ENCODE measurements around the gene CHST8. TPM values are rescaled to one million over a fixed set of nuclear protein-coding genes. Genes with fewer than 3 reads are reported as not detected.

The CHST8 gene
- total RNA-seq, 1 donor from 2014 or later = 0.35 TPM

DNA sequence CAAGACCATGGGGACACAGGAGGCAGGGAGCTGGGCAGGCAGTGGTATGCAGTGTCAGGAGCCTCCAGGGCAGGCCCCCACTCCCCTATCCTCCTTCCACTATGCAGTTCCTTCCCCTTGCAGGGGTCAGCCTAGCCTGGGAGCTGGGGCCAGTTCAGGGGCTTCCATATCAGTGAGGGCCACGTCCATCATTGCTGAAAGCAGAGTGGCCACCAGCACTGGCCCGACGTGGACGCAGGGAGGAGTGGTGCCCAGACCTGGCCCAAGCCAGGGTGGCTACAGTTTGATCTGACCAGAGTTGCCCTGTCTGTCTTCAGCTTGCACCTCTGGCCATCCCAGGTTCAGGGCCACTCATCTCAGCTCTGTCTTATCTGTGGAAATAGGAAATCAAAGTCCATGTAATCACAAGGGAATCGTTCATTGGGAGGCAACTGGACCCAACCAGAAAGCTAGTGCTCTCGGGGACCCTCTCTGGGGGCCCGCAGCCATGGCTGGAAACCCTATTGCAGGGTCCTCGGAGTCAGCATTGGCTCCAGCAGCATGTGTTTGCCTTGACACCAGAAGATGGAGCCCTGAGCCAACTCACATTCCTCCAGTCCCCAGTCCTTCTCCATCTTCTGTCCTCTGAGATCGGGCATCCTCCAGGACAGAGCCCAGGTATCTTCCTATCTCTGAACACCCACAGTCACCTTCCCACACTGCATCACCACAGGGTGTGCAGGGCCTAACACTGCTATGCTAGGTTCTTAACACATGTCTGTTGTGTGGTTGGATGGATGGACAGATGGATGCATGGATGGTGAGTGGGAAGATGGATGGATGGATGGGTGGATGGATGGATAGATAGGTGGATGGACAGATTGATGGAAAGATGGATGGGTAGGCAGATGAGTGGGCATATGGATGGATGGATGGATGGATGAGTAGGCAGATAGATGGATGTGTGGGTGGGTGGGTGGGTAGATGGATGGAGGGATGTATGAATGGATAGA is 99.2 kb downstream of the CHST8 start:
- no peak for DNase-seq (ENCODE audit: extremely low spot score, unreplicated experiment)
- TF ChIP-seq CTCF (IDR thresholded peaks at IDR 0.05) = no peak
- Mint-ChIP-seq H3K27ac (ENCODE audit: unreplicated experiment) (no peak overlapping the region), H3K4me1 (ENCODE audit: unreplicated experiment) (no peaks in the 10 kb centered on the region), H3K36me3 (ENCODE audit: unreplicated experiment) (no peaks in the 10 kb centered on the region), H3K4me3 (ENCODE audit: unreplicated experiment) (no peak overlapping the region), H3K9me3 (ENCODE audit: unreplicated experiment) (peaks cover 5% of the 10 kb centered on the region), H3K27me3 (ENCODE audit: unreplicated experiment) (no peaks in the 10 kb centered on the region)

DNA sequence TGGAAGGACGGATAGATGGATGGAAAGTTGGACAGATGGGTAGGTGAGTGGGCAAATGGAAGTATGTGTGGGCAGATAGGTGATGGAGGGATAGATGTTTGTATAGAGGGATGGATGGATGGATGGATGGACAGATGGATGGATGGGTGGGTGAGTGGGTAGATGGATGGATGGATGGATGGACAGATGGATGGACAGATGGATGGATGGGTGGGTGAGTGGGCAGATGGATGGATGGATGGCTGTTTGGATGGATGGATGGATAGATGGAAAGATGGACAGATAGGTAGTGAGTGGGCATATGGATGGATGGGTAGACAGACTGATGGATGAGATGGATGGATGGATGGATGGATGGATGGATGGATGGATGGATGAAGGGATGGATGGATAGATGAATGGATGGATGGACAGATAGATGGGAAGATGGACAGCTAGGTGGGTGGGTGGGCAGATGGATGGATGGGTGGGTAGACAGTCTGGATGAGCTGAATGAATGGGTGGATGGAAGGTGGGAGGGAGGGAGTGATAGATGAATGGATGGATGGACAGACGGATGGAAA is 100.1 kb downstream of the CHST8 start:
- H3K9me3 Mint-ChIP-seq (ENCODE audit: unreplicated experiment) = no peaks in the 10 kb centered on the region
- DNase-seq (ENCODE audit: extremely low spot score, unreplicated experiment) = no peak
- H3K27me3 Mint-ChIP-seq (ENCODE audit: unreplicated experiment) = no peaks in the 10 kb centered on the region
- H3K4me1 Mint-ChIP-seq (ENCODE audit: unreplicated experiment) = no peaks in the 10 kb centered on the region
- no peaks in the 10 kb centered on the region for H3K36me3 Mint-ChIP-seq (ENCODE audit: unreplicated experiment)
- no peak overlapping the region for H3K4me3 Mint-ChIP-seq (ENCODE audit: unreplicated experiment)
- no peak overlapping the region for H3K27ac Mint-ChIP-seq (ENCODE audit: unreplicated experiment)
- TF ChIP-seq CTCF (IDR thresholded peaks at IDR 0.05) = no peak

DNA sequence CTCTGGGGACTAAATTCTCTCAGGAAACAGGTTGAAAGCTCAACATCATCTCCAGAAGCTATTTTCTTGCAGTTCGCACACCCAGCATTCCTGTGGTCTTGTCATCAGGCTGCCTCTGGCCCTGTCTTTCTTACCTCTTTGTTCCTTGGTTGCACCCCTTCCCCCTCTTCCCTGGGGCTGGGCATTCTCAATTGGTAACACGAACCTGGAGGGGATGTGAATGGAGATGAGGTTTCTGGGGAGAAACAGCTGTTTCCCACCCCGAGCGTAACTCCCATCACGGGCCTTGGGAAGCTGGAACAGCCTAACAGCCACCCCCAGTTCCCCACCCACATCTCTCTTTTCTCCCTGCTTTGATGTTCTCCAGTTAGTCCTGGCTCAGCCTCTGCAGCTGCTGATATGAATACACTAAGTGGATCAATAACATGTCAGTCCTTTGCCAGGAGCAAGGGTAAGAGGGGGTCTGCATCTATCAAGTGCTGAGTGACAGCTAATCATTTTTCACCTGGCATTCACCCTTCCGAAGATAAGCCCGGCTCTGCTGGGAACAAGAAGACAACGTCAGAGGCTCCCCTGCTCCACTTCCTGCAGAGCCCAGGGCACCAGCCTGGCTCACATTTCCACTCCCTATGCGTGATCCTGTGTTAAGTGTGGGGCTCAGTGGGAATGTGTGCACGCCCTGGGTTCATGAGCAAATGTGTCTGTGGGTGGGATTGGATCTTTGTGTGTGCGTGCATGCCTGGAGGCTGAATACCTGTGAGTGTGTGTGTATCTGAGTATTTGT is 100.9 kb downstream of the CHST8 start:
- H3K36me3 Mint-ChIP-seq (ENCODE audit: unreplicated experiment) = no peaks in the 10 kb centered on the region
- no peaks in the 10 kb centered on the region for H3K27me3 Mint-ChIP-seq (ENCODE audit: unreplicated experiment)
- H3K4me1 Mint-ChIP-seq (ENCODE audit: unreplicated experiment) = no peaks in the 10 kb centered on the region
- no peak for DNase-seq (ENCODE audit: extremely low spot score, unreplicated experiment)
- no peak overlapping the region for H3K27ac Mint-ChIP-seq (ENCODE audit: unreplicated experiment)
- no peak for TF ChIP-seq CTCF (IDR thresholded peaks at IDR 0.05)
- H3K9me3 Mint-ChIP-seq (ENCODE audit: unreplicated experiment) = no peaks in the 10 kb centered on the region
- no peak overlapping the region for H3K4me3 Mint-ChIP-seq (ENCODE audit: unreplicated experiment)

DNA sequence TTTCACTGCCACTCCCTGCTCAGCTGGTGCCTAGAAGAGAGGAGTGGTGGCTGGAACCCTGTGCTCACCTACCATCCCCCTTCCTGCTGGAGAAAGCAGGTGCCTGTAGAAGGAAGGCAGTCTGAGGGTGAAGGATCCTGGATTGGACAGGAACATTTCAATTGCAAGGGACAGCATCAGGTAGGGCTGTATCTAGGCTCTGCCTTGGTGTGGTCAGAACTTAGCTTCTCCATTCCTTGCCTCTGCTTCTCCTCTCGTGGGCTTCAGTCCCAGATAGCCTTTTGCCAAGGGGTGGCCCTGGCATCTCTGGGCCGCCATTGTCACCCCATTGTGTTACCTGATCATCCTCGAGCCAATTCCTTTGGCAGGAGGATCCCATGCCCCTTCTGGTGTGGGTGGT is 101.8 kb downstream of the CHST8 start:
- DNase-seq (ENCODE audit: extremely low spot score, unreplicated experiment) = no peak
- no peak overlapping the region for H3K4me3 Mint-ChIP-seq (ENCODE audit: unreplicated experiment)
- no peak overlapping the region for H3K27ac Mint-ChIP-seq (ENCODE audit: unreplicated experiment)
- H3K36me3 Mint-ChIP-seq (ENCODE audit: unreplicated experiment) = no peaks in the 10 kb centered on the region
- no peaks in the 10 kb centered on the region for H3K9me3 Mint-ChIP-seq (ENCODE audit: unreplicated experiment)
- H3K4me1 Mint-ChIP-seq (ENCODE audit: unreplicated experiment) = no peaks in the 10 kb centered on the region
- TF ChIP-seq CTCF (IDR thresholded peaks at IDR 0.05) = no peak
- H3K27me3 Mint-ChIP-seq (ENCODE audit: unreplicated experiment) = no peaks in the 10 kb centered on the region
